NCI-H2196 (cell line): Measurements from ENCODE around the gene TICRR.

ENCODE experiments used
- DNase-seq: peaks from one replicate; lab custom pipeline; 2025; ENCODE audit not compliant: unreplicated experiment; lab: John Stamatoyannopoulos, UW

The TICRR gene

DNA sequence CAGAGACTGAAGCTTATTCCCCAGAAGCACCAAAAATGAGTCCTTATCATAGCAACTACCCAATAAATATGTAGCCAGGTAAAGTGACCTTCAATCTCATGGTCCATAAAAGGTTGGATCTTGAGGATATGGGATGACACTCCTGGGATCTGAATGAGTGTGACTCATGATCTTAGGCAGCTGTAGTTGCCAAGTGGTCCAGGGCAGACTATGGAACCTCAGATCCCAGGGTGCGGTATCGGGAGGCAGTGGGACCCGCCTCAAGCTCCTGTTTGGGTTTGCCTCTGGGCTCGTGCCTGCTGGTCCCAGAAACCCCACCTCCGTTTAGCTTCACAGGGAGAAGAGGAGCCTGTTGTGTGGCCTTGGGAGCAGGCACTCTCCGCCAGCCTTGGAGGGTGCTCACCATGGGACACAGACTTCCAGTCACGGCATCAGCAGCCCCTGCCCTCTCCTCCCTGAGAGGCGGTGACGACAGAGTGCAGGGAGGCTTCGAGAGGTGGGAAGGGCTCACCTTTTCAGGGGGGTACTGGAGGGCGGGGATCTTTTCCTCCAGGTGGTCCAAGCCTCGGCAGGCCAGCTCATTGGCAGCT is 95.8 kb downstream of the TICRR start:
- no peak for DNase-seq

- DNase-seq: no peak
Measured at GRCh38 chr15:89671687-89672086, 96.4 kb downstream of the TICRR start.

GRCh38 chr15:89672221-89673164 is 97.2 kb downstream of the TICRR start:
- no peak for DNase-seq

- no peak for DNase-seq
Measured at GRCh38 chr15:89673165-89673512, 97.9 kb downstream of the TICRR start.

- no peak for DNase-seq
Measured at GRCh38 chr15:89674526-89674925, 99.3 kb downstream of the TICRR start.

DNA sequence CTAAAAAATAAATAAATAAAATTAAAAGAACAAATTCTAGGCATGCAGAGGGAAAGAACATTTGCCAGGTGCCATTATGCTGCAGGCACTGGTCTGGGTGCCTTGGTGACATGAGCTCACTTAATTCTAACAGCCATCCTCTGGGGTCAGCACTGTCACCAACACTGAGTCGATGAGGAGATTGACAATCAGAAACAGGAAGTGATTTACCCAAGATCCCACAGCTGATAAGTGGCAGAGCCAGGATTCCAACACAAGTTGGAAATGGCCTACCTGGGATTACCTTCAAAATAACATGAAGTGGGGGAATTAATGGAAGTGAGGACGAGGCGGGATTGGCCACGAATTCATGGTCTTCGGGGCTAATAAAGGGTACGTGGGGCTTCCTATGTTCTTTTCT is 100.3 kb downstream of the TICRR start:
- DNase-seq: no peak

- no peak for DNase-seq
Measured at GRCh38 chr15:89677381-89677780, 102.1 kb downstream of the TICRR start.
